GM23338 (cell line): ENCODE measurements around the gene DCAF17. TPM values are rescaled to one million over a fixed set of nuclear protein-coding genes. Genes with fewer than 3 reads are reported as not detected.

ENCODE experiments used
- ATAC-seq: fragments of 200-7000 bp; cut with Tn5 transposase; 3 replicates; pipeline ENCODE4 v1.9.1; 2020
- DNase-seq: peaks from one replicate; pipeline ENCODE4 v3.0.0-alpha.2; 2015; ENCODE audit warnings: low spot score
- H2AFZ ChIP-seq: fragments of 200-600 bp; sonication (generic); 2 replicates; pipeline ENCODE4 v1.8.0; 2016; ENCODE audit warnings: antibody characterized with exemption, mild to moderate bottlenecking, moderate library complexity
- H3F3A ChIP-seq: fragments of 200-600 bp; sonication (generic); replicated peaks from 2 replicates; pipeline ENCODE4 v1.8.0; 2017; ENCODE audit warnings: antibody characterized with exemption, mixed run types, low read depth
- H3K27ac ChIP-seq: fragments of 200-600 bp; sonication (generic); 2 replicates; pipeline ENCODE4 v1.6.1; 2016; ENCODE audit warnings: low read depth
- H3K27me3 ChIP-seq: fragments of 200-600 bp; sonication (generic); 2 replicates; pipeline ENCODE4 v1.8.0; 2016; ENCODE audit warnings: mild to moderate bottlenecking, mixed run types, moderate library complexity; ENCODE audit not compliant: insufficient read depth
- H3K36me3 ChIP-seq: fragments of 200-600 bp; sonication (generic); 2 replicates; pipeline ENCODE4 v1.8.0; 2016; ENCODE audit warnings: mild to moderate bottlenecking; ENCODE audit not compliant: insufficient read depth
- H3K4me1 ChIP-seq: fragments of 200-600 bp; sonication (generic); 2 replicates; pipeline ENCODE4 v1.8.0; 2016; ENCODE audit warnings: mild to moderate bottlenecking, moderate library complexity; ENCODE audit not compliant: insufficient read depth
- H3K4me2 ChIP-seq: fragments of 200-600 bp; sonication (generic); 2 replicates; pipeline ENCODE4 v1.7.1; 2017; ENCODE audit warnings: mixed run types
- H3K4me3 ChIP-seq: fragments of 200-600 bp; sonication (generic); 2 replicates; pipeline ENCODE4 v1.6.1; 2016; ENCODE audit warnings: mixed run types
- H3K79me2 ChIP-seq: fragments of 200-600 bp; sonication (generic); replicated peaks from 2 replicates; pipeline ENCODE4 v1.8.0; 2017; ENCODE audit warnings: mild to moderate bottlenecking; ENCODE audit not compliant: insufficient read depth
- H3K9me2 ChIP-seq: fragments of 200-600 bp; sonication (generic); 2 replicates; pipeline ENCODE4 v1.8.0; 2017; ENCODE audit not compliant: insufficient read depth
- H4K20me1 ChIP-seq: fragments of 200-600 bp; sonication (generic); replicated peaks from 2 replicates; pipeline ENCODE4 v1.8.0; 2017; ENCODE audit warnings: mild to moderate bottlenecking; ENCODE audit not compliant: insufficient read depth
- H3K27ac Mint-ChIP-seq: 2 replicates; pipeline ENCODE4 v1.8.0; 2020; ENCODE audit warnings: inconsistent platforms, mild to moderate bottlenecking, moderate library complexity, mixed read lengths
- H3K27me3 Mint-ChIP-seq: 3 replicates; pipeline ENCODE4 v1.8.0; 2022; ENCODE audit warnings: low read depth, mild to moderate bottlenecking, moderate library complexity, mixed read lengths, inconsistent platforms; ENCODE audit not compliant: insufficient read depth, poor library complexity
- H3K36me3 Mint-ChIP-seq: 3 replicates; pipeline ENCODE4 v1.8.0; 2021; ENCODE audit warnings: low read depth, mild to moderate bottlenecking, inconsistent platforms, moderate library complexity, mixed read lengths
- H3K4me1 Mint-ChIP-seq: 3 replicates; pipeline ENCODE4 v1.8.0; 2020; ENCODE audit warnings: mild to moderate bottlenecking, inconsistent platforms, mixed read lengths
- H3K4me3 Mint-ChIP-seq: 3 replicates; pipeline ENCODE4 v1.8.0; 2021; ENCODE audit warnings: moderate library complexity, mild to moderate bottlenecking, inconsistent platforms, mixed read lengths
- H3K9me3 Mint-ChIP-seq: 3 replicates; pipeline ENCODE4 v1.8.0; 2020; ENCODE audit warnings: moderate library complexity, mild to moderate bottlenecking, inconsistent platforms, mixed read lengths
- CREB1 ChIP-seq: fragments of 250-450 bp; sonication (Bioruptor Pico); IDR thresholded peaks from 2 replicates; pipeline ENCODE4 v1.5.0; 2020; ENCODE audit warnings: low read depth, mild to moderate bottlenecking, moderate library complexity
- CTCF ChIP-seq, 2 experiments: fragments of 200-600 bp in 1 of 2; sonication (generic) in 1 of 2; conservative IDR thresholded peaks; 2 replicates each; pipeline versions ENCODE4 v1.5.1 to v1.6.1; 2016 to 2017; ENCODE audit warnings: antibody characterized with exemption in 2 of 2, low read depth in 2 of 2, mild to moderate bottlenecking in 2 of 2, moderate library complexity in 1 of 2
- JUNB ChIP-seq: IDR thresholded peaks from one replicate; pipeline ENCODE4 v1.6.1; 2016; ENCODE audit warnings: antibody characterized with exemption; ENCODE audit not compliant: unreplicated experiment
- NANOG ChIP-seq: IDR thresholded peaks from 2 replicates; pipeline ENCODE4 v1.6.1; 2016; ENCODE audit warnings: antibody characterized with exemption, borderline replicate concordance
- POLR2AphosphoS5 ChIP-seq: IDR thresholded peaks from 2 replicates; pipeline ENCODE4 v1.6.1; 2016; ENCODE audit warnings: antibody characterized with exemption, low read depth
- STAT1 ChIP-seq: IDR thresholded peaks from one replicate; pipeline ENCODE4 v1.6.1; 2016; ENCODE audit warnings: antibody characterized with exemption; ENCODE audit not compliant: unreplicated experiment
- polyA plus RNA-seq: library from polyadenylated mRNA; unstranded; fragments of >200 nt; fragmentation: Nextera tagmentation; extraction: Ambion mirVana; gene quantifications from 2 replicates; pipeline ENCODE4 v1.2.1, GENCODE V29; 2016
- total RNA-seq: library from RNA; depleted of rRNA; stranded (reverse); fragments of >200 nt; shearing (Covaris generic); gene quantifications from 2 replicates; pipeline ENCODE4 v1.2.3, GENCODE V29; 2014
- TF ChIP-seq, protein P1 (sequence below): fragments of 250-450 bp; sonication (Bioruptor Pico); IDR thresholded peaks from 2 replicates; pipeline ENCODE4 v1.5.0; 2020; ENCODE audit warnings: mild to moderate bottlenecking, moderate library complexity

DCAF17 gene
- total and polyA plus RNA-seq, 2 experiments from 2014 or later: 11.0 to 37.3 TPM

- Mint-ChIP-seq H3K4me1 (no peaks in the 10 kb centered on the region), H3K36me3 (peaks cover 66% of the 10 kb centered on the region), H3K27me3 (no peaks in the 10 kb centered on the region), H3K9me3 (no peaks in the 10 kb centered on the region), H3K27ac (no peak overlapping the region), H3K4me3 (no peak overlapping the region)
- no peaks in the 10 kb centered on the region for H4K20me1 ChIP-seq
- no peaks in the 10 kb centered on the region for H3K4me1 ChIP-seq
- H3F3A ChIP-seq: no peaks in the 10 kb centered on the region; the same call in 1 of the 2 replicates
- H3K27me3 ChIP-seq: no peaks in the 10 kb centered on the region
- H3K27ac ChIP-seq: no peak overlapping the region
- H3K4me2 ChIP-seq: no peak overlapping the region
- no peak overlapping the region for H2AFZ ChIP-seq
- ATAC-seq: no peak
- H3K36me3 ChIP-seq: peaks cover 14% of the 10 kb centered on the region; the same call in 1 of the 2 replicates
- no peaks in the 10 kb centered on the region for H3K9me2 ChIP-seq
- peak; percentile 24 for DNase-seq
- no peaks in the 10 kb centered on the region for H3K79me2 ChIP-seq
- TF ChIP-seq, protein P1, sequence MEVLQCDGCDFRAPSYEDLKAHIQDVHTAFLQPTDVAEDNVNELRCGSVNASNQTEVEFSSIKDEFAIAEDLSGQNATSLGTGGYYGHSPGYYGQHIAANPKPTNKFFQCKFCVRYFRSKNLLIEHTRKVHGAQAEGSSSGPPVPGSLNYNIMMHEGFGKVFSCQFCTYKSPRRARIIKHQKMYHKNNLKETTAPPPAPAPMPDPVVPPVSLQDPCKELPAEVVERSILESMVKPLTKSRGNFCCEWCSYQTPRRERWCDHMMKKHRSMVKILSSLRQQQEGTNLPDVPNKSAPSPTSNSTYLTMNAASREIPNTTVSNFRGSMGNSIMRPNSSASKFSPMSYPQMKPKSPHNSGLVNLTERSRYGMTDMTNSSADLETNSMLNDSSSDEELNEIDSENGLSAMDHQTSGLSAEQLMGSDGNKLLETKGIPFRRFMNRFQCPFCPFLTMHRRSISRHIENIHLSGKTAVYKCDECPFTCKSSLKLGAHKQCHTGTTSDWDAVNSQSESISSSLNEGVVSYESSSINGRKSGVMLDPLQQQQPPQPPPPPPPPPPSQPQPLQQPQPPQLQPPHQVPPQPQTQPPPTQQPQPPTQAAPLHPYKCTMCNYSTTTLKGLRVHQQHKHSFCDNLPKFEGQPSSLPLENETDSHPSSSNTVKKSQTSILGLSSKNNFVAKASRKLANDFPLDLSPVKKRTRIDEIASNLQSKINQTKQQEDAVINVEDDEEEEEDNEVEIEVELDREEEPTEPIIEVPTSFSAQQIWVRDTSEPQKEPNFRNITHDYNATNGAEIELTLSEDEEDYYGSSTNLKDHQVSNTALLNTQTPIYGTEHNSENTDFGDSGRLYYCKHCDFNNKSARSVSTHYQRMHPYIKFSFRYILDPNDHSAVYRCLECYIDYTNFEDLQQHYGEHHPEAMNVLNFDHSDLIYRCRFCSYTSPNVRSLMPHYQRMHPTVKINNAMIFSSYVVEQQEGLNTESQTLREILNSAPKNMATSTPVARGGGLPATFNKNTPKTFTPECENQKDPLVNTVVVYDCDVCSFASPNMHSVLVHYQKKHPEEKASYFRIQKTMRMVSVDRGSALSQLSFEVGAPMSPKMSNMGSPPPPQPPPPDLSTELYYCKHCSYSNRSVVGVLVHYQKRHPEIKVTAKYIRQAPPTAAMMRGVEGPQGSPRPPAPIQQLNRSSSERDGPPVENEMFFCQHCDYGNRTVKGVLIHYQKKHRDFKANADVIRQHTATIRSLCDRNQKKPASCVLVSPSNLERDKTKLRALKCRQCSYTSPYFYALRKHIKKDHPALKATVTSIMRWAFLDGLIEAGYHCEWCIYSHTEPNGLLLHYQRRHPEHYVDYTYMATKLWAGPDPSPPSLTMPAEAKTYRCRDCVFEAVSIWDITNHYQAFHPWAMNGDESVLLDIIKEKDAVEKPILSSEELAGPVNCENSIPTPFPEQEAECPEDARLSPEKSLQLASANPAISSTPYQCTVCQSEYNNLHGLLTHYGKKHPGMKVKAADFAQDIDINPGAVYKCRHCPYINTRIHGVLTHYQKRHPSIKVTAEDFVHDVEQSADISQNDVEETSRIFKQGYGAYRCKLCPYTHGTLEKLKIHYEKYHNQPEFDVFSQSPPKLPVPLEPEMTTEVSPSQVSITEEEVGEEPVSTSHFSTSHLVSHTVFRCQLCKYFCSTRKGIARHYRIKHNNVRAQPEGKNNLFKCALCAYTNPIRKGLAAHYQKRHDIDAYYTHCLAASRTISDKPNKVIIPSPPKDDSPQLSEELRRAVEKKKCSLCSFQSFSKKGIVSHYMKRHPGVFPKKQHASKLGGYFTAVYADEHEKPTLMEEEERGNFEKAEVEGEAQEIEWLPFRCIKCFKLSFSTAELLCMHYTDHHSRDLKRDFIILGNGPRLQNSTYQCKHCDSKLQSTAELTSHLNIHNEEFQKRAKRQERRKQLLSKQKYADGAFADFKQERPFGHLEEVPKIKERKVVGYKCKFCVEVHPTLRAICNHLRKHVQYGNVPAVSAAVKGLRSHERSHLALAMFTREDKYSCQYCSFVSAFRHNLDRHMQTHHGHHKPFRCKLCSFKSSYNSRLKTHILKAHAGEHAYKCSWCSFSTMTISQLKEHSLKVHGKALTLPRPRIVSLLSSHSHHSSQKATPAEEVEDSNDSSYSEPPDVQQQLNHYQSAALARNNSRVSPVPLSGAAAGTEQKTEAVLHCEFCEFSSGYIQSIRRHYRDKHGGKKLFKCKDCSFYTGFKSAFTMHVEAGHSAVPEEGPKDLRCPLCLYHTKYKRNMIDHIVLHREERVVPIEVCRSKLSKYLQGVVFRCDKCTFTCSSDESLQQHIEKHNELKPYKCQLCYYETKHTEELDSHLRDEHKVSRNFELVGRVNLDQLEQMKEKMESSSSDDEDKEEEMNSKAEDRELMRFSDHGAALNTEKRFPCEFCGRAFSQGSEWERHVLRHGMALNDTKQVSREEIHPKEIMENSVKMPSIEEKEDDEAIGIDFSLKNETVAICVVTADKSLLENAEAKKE (CRISPR knock-in tag): no peak
- peak; percentile 44 to 53 for TF ChIP-seq CTCF (conservative IDR thresholded peaks at IDR 0.05; ENCODE audit: low read depth in 2 of 2)
- H3K4me3 ChIP-seq: no peak overlapping the region
Measured at GRCh38 chr2:171447675-171448074, 13.6 kb downstream of the DCAF17 start.

DNA sequence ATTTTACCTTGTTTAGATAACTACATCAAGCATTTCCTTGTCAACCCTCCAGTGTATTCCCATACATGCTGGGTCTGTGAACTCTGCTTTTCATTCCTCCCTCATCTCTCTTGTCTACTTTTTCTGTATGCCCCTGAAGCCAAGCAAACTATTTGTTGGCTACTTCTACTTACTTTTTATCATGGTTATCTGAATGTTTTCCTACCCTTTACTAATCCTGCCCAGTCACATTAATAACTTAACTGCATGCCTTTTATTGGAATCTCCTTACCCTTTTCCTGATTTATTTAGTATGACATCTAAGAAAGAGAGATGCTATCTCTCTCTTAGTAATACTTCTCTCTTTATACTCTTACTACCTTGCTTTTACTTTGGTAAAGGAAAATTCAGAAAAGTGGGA, 17.0 kb downstream of the DCAF17 start:
- no peak overlapping the region for H3K4me3 ChIP-seq
- no peaks in the 10 kb centered on the region for H3K4me1 Mint-ChIP-seq
- no peak overlapping the region for H3K4me3 Mint-ChIP-seq
- DNase-seq (no peak), ATAC-seq (no peak)
- no peak for TF ChIP-seq JUNB
- no peak for TF ChIP-seq NANOG
- TF ChIP-seq POLR2AphosphoS5: no peak
- TF ChIP-seq CREB1 (CRISPR knock-in tag): no peak
- TF ChIP-seq STAT1: no peak
- H3K4me2 ChIP-seq: no peak overlapping the region
- H3K36me3 Mint-ChIP-seq: peaks cover 74% of the 10 kb centered on the region
- H3K27ac ChIP-seq: no peak overlapping the region
- H3K36me3 ChIP-seq: peaks cover 10% of the 10 kb centered on the region
- H3K27ac Mint-ChIP-seq: no peak overlapping the region
- H3F3A ChIP-seq: no peaks in the 10 kb centered on the region; the same call in 1 of the 2 replicates
- H3K9me3 Mint-ChIP-seq: no peaks in the 10 kb centered on the region
- peaks cover 11% of the 10 kb centered on the region for H3K79me2 ChIP-seq
- H2AFZ ChIP-seq: no peak overlapping the region
- no peaks in the 10 kb centered on the region for H3K4me1 ChIP-seq
- H3K27me3 ChIP-seq: no peaks in the 10 kb centered on the region
- no peaks in the 10 kb centered on the region for H3K9me2 ChIP-seq
- H3K27me3 Mint-ChIP-seq: no peaks in the 10 kb centered on the region
- H4K20me1 ChIP-seq: no peaks in the 10 kb centered on the region
